ENCODE measurements around the gene ANGPTL5. TPM values are rescaled to one million over a fixed set of nuclear protein-coding genes. Genes with fewer than 3 reads are reported as not detected.
"Not testable (repeated sequence)": the region's sequence is repeated elsewhere in the genome, so short reads cannot be mapped to it uniquely, and the experiment has no call there.

ANGPTL5 gene
- not detected for total RNA-seq
- long read RNA-seq, result 0 reads

- ATAC-seq (no peak), DNase-seq (no peak)
- no peak for TF ChIP-seq CTCF (IDR thresholded peaks at IDR 0.05)
- no peak for TF ChIP-seq POLR2A (IDR thresholded peaks at IDR 0.05)
- Histone ChIP-seq H3K4me3 (peak within 1 kb of the TSS; percentile 70 to 80 (median 78)), H3K27me3 (no peaks in the 10 kb centered on the region), H3K36me3 (no peaks in the 10 kb centered on the region), H3K4me1 (peaks cover 0 to 4% (median 0%) of the 10 kb centered on the region in 4 donors), H3K27ac (peak within 1 kb of the TSS; percentile 11 to 15 (median 13)), H3K9me3 (no peaks in the 10 kb centered on the region)
- WGBS (ENCODE audit: insufficient coverage, low coverage, low lambda C conversion rate, missing lambda C conversion rate), result 76% methylated on average over 2 of the region's 2 CpGs
- intact Hi-C loops (cut with DNase I), result no loop called here
Measured at GRCh38 chr11:101916422-101916821, at the start of gene ANGPTL5. Gene ANGPTL5, minus strand, starts transcription at chr11:101916522. Its CDS starts 8,613 bp downstream, at chr11:101907909.

GRCh38 chr11:101964200-101964599 lies 47.9 kb upstream of the ANGPTL5 start:
- H3K9me3 ChIP-seq; H3K27me3 ChIP-seq; H3K36me3 ChIP-seq; H3K4me3 ChIP-seq; DNase-seq; ATAC-seq; H3K4me1 ChIP-seq; H3K27ac ChIP-seq; intact Hi-C loops (cut with DNase I): not testable (repeated sequence)
- 74% methylated on average over 9 of the region's 10 CpGs for WGBS (ENCODE audit: insufficient coverage, low coverage, low lambda C conversion rate, missing lambda C conversion rate)

GRCh38 chr11:101960231-101960630 lies 43.9 kb upstream of the ANGPTL5 start:
- no peaks in the 10 kb centered on the region for H3K27me3 ChIP-seq
- DNase-seq, result no peak
- intact Hi-C loops (cut with DNase I), result no loop called here

GRCh38 chr11:101955701-101956100 lies 39.4 kb upstream of the ANGPTL5 start:
- intact Hi-C loops (cut with DNase I), result no loop called here
- Histone ChIP-seq H3K9me3 (no peaks in the 10 kb centered on the region), H3K4me1 (no peaks in the 10 kb centered on the region), H3K27ac (no peak overlapping the region), H3K4me3 (no peak overlapping the region), H3K27me3 (no peaks in the 10 kb centered on the region), H3K36me3 (no peaks in the 10 kb centered on the region)
- TF ChIP-seq CTCF (IDR thresholded peaks at IDR 0.05), result no peak
- no peak for TF ChIP-seq POLR2A (IDR thresholded peaks at IDR 0.05)
- 81% methylated on average over 5 of the region's 5 CpGs for WGBS (ENCODE audit: insufficient coverage, low coverage, low lambda C conversion rate, missing lambda C conversion rate)
- no peak for ATAC-seq
- DNase-seq, result no peak

More at GRCh38 chr11:101960231-101960630, 43.9 kb upstream of the ANGPTL5 start:
- Histone ChIP-seq H3K36me3 (no peaks in the 10 kb centered on the region), H3K27ac (no peak overlapping the region), H3K4me3 (no peak overlapping the region), H3K9me3 (no peaks in the 10 kb centered on the region), H3K4me1 (no peaks in the 10 kb centered on the region)
- 67% methylated on average over 1 of the region's 1 CpG for WGBS (ENCODE audit: insufficient coverage, low coverage, low lambda C conversion rate, missing lambda C conversion rate)
- TF ChIP-seq POLR2A (IDR thresholded peaks at IDR 0.05) (no peak), CTCF (IDR thresholded peaks at IDR 0.05) (no peak)
- no peak for ATAC-seq

GRCh38 chr11:101955278-101955677 lies 39.0 kb upstream of the ANGPTL5 start:
- ATAC-seq (peak; percentile 70 to 94 (median 87)), DNase-seq (no peak)
- WGBS (ENCODE audit: insufficient coverage, low coverage, low lambda C conversion rate, missing lambda C conversion rate), result 43% methylated on average over 3 of the region's 3 CpGs
- intact Hi-C loops (cut with DNase I), result no loop called here
- TF ChIP-seq POLR2A (IDR thresholded peaks at IDR 0.05) (no peak), CTCF (IDR thresholded peaks at IDR 0.05) (no peak)
- no peaks in the 10 kb centered on the region for H3K4me1 ChIP-seq
- H3K36me3 ChIP-seq, result no peaks in the 10 kb centered on the region
- no peak overlapping the region for H3K27ac ChIP-seq
- no peak overlapping the region for H3K4me3 ChIP-seq
- no peaks in the 10 kb centered on the region for H3K9me3 ChIP-seq
- no peaks in the 10 kb centered on the region for H3K27me3 ChIP-seq
